WI38 (cell line): ENCODE data around the gene ESRRA.

ENCODE experiments used
- H3K4me3 ChIP-seq: 2 replicates; pipeline ENCODE4 v1.5.1; 2011; ENCODE audit warnings: low read depth, mild to moderate bottlenecking, control low read depth, low read length
- CTCF ChIP-seq: IDR thresholded peaks from 2 replicates; pipeline ENCODE4 v1.5.1; 2012; ENCODE audit warnings: low read depth, mild to moderate bottlenecking, control low read depth, low read length

Gene ESRRA

GRCh38 chr11:64324692-64325469, 19.6 kb downstream of the ESRRA start:
- H3K4me3 ChIP-seq, result no peak overlapping the region

GRCh38 chr11:64327375-64327774, 22.1 kb downstream of the ESRRA start:
- no peak overlapping the region for H3K4me3 ChIP-seq
- TF ChIP-seq CTCF, result no peak

More at GRCh38 chr11:64324692-64325469, 19.6 kb downstream of the ESRRA start:
- TF ChIP-seq CTCF, result no peak

GRCh38 chr11:64327993-64328392, 22.7 kb downstream of the ESRRA start:
- TF ChIP-seq CTCF, result no peak
- no peak overlapping the region for H3K4me3 ChIP-seq

- no peak for TF ChIP-seq CTCF
- H3K4me3 ChIP-seq, result no peak overlapping the region
These were observed 25.6 kb downstream of the ESRRA start for GRCh38 chr11:64330888-64331287.

GRCh38 chr11:64331569-64332371, 26.4 kb downstream of the ESRRA start:
- peak; percentile 77 for TF ChIP-seq CTCF
- no peak overlapping the region for H3K4me3 ChIP-seq

GRCh38 chr11:64333556-64333955, 28.2 kb downstream of the ESRRA start:
- no peak for TF ChIP-seq CTCF

More at GRCh38 chr11:64333556-64333955, 28.2 kb downstream of the ESRRA start:
- H3K4me3 ChIP-seq, result no peak overlapping the region
